Suppressor macrophage treated with lipopolysaccharide for 4 hours (primary cell): ENCODE measurements around the gene NCOR2.
"Not testable (repeated sequence)": the region's sequence is repeated elsewhere in the genome, so short reads cannot be mapped to it uniquely, and the experiment has no call there.

ENCODE experiments used
- DNase-seq: peaks from one replicate; pipeline ENCODE4 v3.0.0-alpha.2; 2020

NCOR2 gene

GRCh38 chr12:124599074-124599999 lies 31.9 kb upstream of the NCOR2 start:
- peak; percentile 58 for DNase-seq

GRCh38 chr12:124597041-124597440 lies 29.6 kb upstream of the NCOR2 start:
- DNase-seq: peak; percentile 27

- DNase-seq: no peak
Observed at GRCh38 chr12:124595444-124595843, 28.0 kb upstream of the NCOR2 start.

GRCh38 chr12:124594851-124595250 lies 27.4 kb upstream of the NCOR2 start:
- no peak for DNase-seq

GRCh38 chr12:124593851-124594401 lies 26.5 kb upstream of the NCOR2 start:
- no peak for DNase-seq

- no peak for DNase-seq
Observed at GRCh38 chr12:124593176-124593575, 25.8 kb upstream of the NCOR2 start.

- peak; percentile 87 for DNase-seq
Observed at GRCh38 chr12:124592481-124593160, 25.2 kb upstream of the NCOR2 start.

GRCh38 chr12:124592050-124592449 lies 24.6 kb upstream of the NCOR2 start:
- DNase-seq: peak; percentile 66

GRCh38 chr12:124590447-124590846 lies 23.0 kb upstream of the NCOR2 start:
- DNase-seq: no peak

- peak; percentile 78 for DNase-seq
Observed at GRCh38 chr12:124588751-124589267, 21.4 kb upstream of the NCOR2 start.

- DNase-seq: no peak
Observed at GRCh38 chr12:124588018-124588634, 20.7 kb upstream of the NCOR2 start.

GRCh38 chr12:124586756-124587155 lies 19.3 kb upstream of the NCOR2 start:
- DNase-seq: no peak

- not testable (repeated sequence) for DNase-seq
Observed at GRCh38 chr12:124584494-124584893, 17.1 kb upstream of the NCOR2 start.

GRCh38 chr12:124583854-124584253 lies 16.4 kb upstream of the NCOR2 start:
- no peak for DNase-seq

- DNase-seq: peak; percentile 60
Observed at GRCh38 chr12:124582108-124582424, 14.7 kb upstream of the NCOR2 start.

GRCh38 chr12:124581307-124582107 lies 14.1 kb upstream of the NCOR2 start:
- DNase-seq: no peak

GRCh38 chr12:124579921-124580517 lies 12.6 kb upstream of the NCOR2 start:
- no peak for DNase-seq

- DNase-seq: no peak
Observed at GRCh38 chr12:124578854-124579253, 11.4 kb upstream of the NCOR2 start.

- DNase-seq: no peak
Observed at GRCh38 chr12:124578445-124578844, 11.0 kb upstream of the NCOR2 start.

GRCh38 chr12:124577986-124578385 lies 10.6 kb upstream of the NCOR2 start:
- no peak for DNase-seq

- no peak for DNase-seq
Observed at GRCh38 chr12:124577374-124577773, 10.0 kb upstream of the NCOR2 start.

- DNase-seq: no peak
Observed at GRCh38 chr12:124576061-124576650, 8.7 kb upstream of the NCOR2 start.
